SK-N-SH treated with all-trans-retinoic acid at 6 μM for 48 hours (cell line): ENCODE results near the gene GCLC.

Source experiments
- CSRNP3 ChIP-seq: fragments of 250-450 bp; sonication (Bioruptor Pico); IDR thresholded peaks from 2 replicates; pipeline ENCODE4 v1.5.1; 2021; ENCODE audit warnings: mild to moderate bottlenecking, moderate library complexity
- RARB ChIP-seq: fragments of 250-450 bp; sonication (Bioruptor Pico); IDR thresholded peaks from 2 replicates; pipeline ENCODE4 v1.8.0; 2021; ENCODE audit warnings: mild to moderate bottlenecking, moderate library complexity
- ZNF565 ChIP-seq: fragments of 450-650 bp; formaldehyde crosslinking; conservative IDR thresholded peaks from 2 replicates; pipeline ENCODE4 v1.5.0; 2020; ENCODE audit warnings: low read depth, mild to moderate bottlenecking, moderate library complexity
- TF ChIP-seq, protein P1 (sequence below): fragments of 250-450 bp; sonication (Bioruptor Pico); IDR thresholded peaks from 2 replicates; pipeline ENCODE4 v1.8.0; 2020; ENCODE audit warnings: mild to moderate bottlenecking, moderate library complexity, borderline replicate concordance
- TF ChIP-seq, protein P2 (sequence below): fragments of 250-450 bp; sonication (Bioruptor Pico); IDR thresholded peaks from 2 replicates; pipeline ENCODE4 v1.5.1; 2020; ENCODE audit warnings: low read depth, mild to moderate bottlenecking, moderate library complexity

- TF ChIP-seq CSRNP3 (CRISPR knock-in tag) = no peak
- TF ChIP-seq, protein P1, sequence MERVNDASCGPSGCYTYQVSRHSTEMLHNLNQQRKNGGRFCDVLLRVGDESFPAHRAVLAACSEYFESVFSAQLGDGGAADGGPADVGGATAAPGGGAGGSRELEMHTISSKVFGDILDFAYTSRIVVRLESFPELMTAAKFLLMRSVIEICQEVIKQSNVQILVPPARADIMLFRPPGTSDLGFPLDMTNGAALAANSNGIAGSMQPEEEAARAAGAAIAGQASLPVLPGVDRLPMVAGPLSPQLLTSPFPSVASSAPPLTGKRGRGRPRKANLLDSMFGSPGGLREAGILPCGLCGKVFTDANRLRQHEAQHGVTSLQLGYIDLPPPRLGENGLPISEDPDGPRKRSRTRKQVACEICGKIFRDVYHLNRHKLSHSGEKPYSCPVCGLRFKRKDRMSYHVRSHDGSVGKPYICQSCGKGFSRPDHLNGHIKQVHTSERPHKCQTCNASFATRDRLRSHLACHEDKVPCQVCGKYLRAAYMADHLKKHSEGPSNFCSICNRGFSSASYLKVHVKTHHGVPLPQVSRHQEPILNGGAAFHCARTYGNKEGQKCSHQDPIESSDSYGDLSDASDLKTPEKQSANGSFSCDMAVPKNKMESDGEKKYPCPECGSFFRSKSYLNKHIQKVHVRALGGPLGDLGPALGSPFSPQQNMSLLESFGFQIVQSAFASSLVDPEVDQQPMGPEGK (CRISPR knock-in tag) = no peak
- no peak for TF ChIP-seq ZNF565 (CRISPR knock-in tag)
- TF ChIP-seq RARB (CRISPR knock-in tag) = no peak
- TF ChIP-seq, protein P2, sequence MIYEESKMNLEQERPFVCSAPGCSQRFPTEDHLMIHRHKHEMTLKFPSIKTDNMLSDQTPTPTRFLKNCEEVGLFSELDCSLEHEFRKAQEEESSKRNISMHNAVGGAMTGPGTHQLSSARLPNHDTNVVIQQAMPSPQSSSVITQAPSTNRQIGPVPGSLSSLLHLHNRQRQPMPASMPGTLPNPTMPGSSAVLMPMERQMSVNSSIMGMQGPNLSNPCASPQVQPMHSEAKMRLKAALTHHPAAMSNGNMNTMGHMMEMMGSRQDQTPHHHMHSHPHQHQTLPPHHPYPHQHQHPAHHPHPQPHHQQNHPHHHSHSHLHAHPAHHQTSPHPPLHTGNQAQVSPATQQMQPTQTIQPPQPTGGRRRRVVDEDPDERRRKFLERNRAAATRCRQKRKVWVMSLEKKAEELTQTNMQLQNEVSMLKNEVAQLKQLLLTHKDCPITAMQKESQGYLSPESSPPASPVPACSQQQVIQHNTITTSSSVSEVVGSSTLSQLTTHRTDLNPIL (CRISPR knock-in tag) = no peak
These were observed 67.9 kb downstream of the GCLC start for GRCh38 chr6:53476964-53477363.
